K562 (cell line): Measurements from ENCODE around the gene SPTBN2. TPM values are rescaled to one million over a fixed set of nuclear protein-coding genes. Genes with fewer than 3 reads are reported as not detected.

Experiments
- CLOCK ChIP-seq: fragments of 250-450 bp; sonication (Bioruptor Pico); IDR thresholded peaks from 2 replicates; pipeline ENCODE4 v1.4.0; 2020; ENCODE audit warnings: mild to moderate bottlenecking, moderate library complexity, borderline replicate concordance
- DNMT1 ChIP-seq: fragments of 450-650 bp; IDR thresholded peaks from 2 replicates; pipeline ENCODE4 v1.6.1; 2016; ENCODE audit warnings: antibody characterized with exemption, mild to moderate bottlenecking
- ELF2 ChIP-seq: fragments of 250-450 bp; sonication (Bioruptor Pico); IDR thresholded peaks from 2 replicates; pipeline ENCODE4 v1.5.0; 2021; ENCODE audit warnings: mild to moderate bottlenecking
- EP400 ChIP-seq: fragments of 450-650 bp; IDR thresholded peaks from 2 replicates; pipeline ENCODE4 v1.6.1; 2017; ENCODE audit warnings: antibody characterized with exemption, mild to moderate bottlenecking, moderate library complexity
- HNRNPH1 ChIP-seq: fragments of 200-400 bp; formaldehyde crosslinking; optimal IDR thresholded peaks from 2 replicates; pipeline ENCODE3; 2017; ENCODE audit warnings: low read depth, mild to moderate bottlenecking, low read length, moderate library complexity
- IFI16 ChIP-seq: fragments of 250-450 bp; sonication (Bioruptor Pico); IDR thresholded peaks from 2 replicates; pipeline ENCODE4 v2.1.2; 2022; ENCODE audit warnings: mild to moderate bottlenecking, inconsistent platforms
- KAT7 ChIP-seq: sonication (generic); formaldehyde crosslinking; IDR thresholded peaks from 2 replicates; pipeline ENCODE4 v1.8.0; 2022; ENCODE audit warnings: missing genetic modification reagents, mild to moderate bottlenecking, borderline replicate concordance
- KLF1 ChIP-seq: fragments of 450-650 bp; IDR thresholded peaks from 2 replicates; pipeline ENCODE4 v1.6.1; 2016; ENCODE audit warnings: missing genetic modification characterization, missing compliant biosample characterization
- PBX2 ChIP-seq, 2 experiments: IDR thresholded peaks in 1 of 2; conservative IDR thresholded peaks in 1 of 2; 2 replicates each; pipeline ENCODE4 v1.6.1; 2016; ENCODE audit warnings: low read depth in 2 of 2, mild to moderate bottlenecking in 1 of 2, missing compliant biosample characterization in 1 of 2, missing genetic modification characterization in 1 of 2, moderate library complexity in 1 of 2
- PKNOX1 ChIP-seq: fragments of 450-650 bp; IDR thresholded peaks from 2 replicates; pipeline ENCODE4 v1.6.1; 2016
- THRAP3 ChIP-seq: fragments of 450-650 bp; IDR thresholded peaks from 2 replicates; pipeline ENCODE4 v1.6.1; 2016; ENCODE audit warnings: mild to moderate bottlenecking, inconsistent platforms, borderline replicate concordance
- ZBTB33 ChIP-seq: sonication (generic); formaldehyde crosslinking; IDR thresholded peaks from 2 replicates; pipeline ENCODE4 v1.8.1; 2023; ENCODE audit warnings: mild to moderate bottlenecking, missing genetic modification reagents
- ZBTB8A ChIP-seq: fragments of 450-650 bp; IDR thresholded peaks from 2 replicates; pipeline ENCODE4 v1.6.1; 2018; ENCODE audit warnings: mild to moderate bottlenecking, moderate library complexity; ENCODE audit not compliant: partially characterized antibody
- ZNF644 ChIP-seq: fragments of 200-800 bp; sonication (Bioruptor generic); IDR thresholded peaks from 2 replicates; pipeline ENCODE4 v1.6.1; 2016; ENCODE audit warnings: low read depth, missing genetic modification characterization, missing compliant biosample characterization
- polyA plus RNA-seq, 8 experiments: library from polyadenylated mRNA; depleted of rRNA in 4 of 8; stranded (reverse) in 5 of 8; unstranded in 3 of 8; fragments of >200 nt; fragmentation: Nextera tagmentation in 2 of 8; fragmentation: Illumina TruSeq in 1 of 8; extraction: Ambion mirVana in 2 of 8; extraction: Trizol in 1 of 8; gene quantifications; 2 replicates each; pipeline versions ENCODE4 v1.2.1 to v1.2.3, GENCODE V29; 2011 to 2014; ENCODE audit warnings: inconsistent platforms in 1 of 8, missing spikeins in 1 of 8
- total RNA-seq, 7 experiments: library from RNA; depleted of rRNA in 6 of 7; stranded (reverse); fragments of >200 nt in 6 of 7; fragmentation: Illumina TruSeq in 2 of 7; extraction: Trizol in 2 of 7; gene quantifications; 2 replicates each; pipeline versions ENCODE4 v1.2.1 to v1.2.3, GENCODE V29; 2011 to 2021; ENCODE audit warnings: low replicate concordance in 1 of 7

Gene SPTBN2
- total and polyA plus RNA-seq, 9 of the 15 experiments (the other 6 are each of a cell fraction or from before 2014, with no cell fraction given): 0.38 to 56.5 (median 19.7) TPM

GRCh38 chr11:66677599-66678375 lies 51.2 kb downstream of the SPTBN2 start, which contains the start of gene RBM4B (continued):
- no peak for TF ChIP-seq PBX2 (CRISPR knock-in tag; IDR thresholded peaks at IDR 0.05; ENCODE audit: low read depth)
- no peak for TF ChIP-seq PBX2 (tag; conservative IDR thresholded peaks at IDR 0.05; ENCODE audit: low read depth)
- no peak for TF ChIP-seq HNRNPH1
- peak; percentile 5; the same call in 1 of the 2 replicates for TF ChIP-seq ZBTB33
- no peak for TF ChIP-seq CLOCK (CRISPR knock-in tag)
- no peak for TF ChIP-seq ZNF644
- peak; percentile 96 for TF ChIP-seq EP400
- 0 out of 2 replicates have a peak, but pooled peaks have one; percentile 4 for TF ChIP-seq PKNOX1
- TF ChIP-seq DNMT1: no peak
- no peak for TF ChIP-seq THRAP3
- TF ChIP-seq KLF1 (tag): no peak
- TF ChIP-seq IFI16: no peak
- TF ChIP-seq ZBTB8A: no peak
- TF ChIP-seq ELF2 (CRISPR knock-in tag): no peak; the same call in 1 of the 2 replicates
- peak; percentile 73; the same call in 1 of the 2 replicates for TF ChIP-seq KAT7
